ENCODE data around the gene ZNF200.
"Not testable (repeated sequence)": the region's sequence is repeated elsewhere in the genome, so short reads cannot be mapped to it uniquely, and the experiment has no call there.

The ZNF200 gene

DNA sequence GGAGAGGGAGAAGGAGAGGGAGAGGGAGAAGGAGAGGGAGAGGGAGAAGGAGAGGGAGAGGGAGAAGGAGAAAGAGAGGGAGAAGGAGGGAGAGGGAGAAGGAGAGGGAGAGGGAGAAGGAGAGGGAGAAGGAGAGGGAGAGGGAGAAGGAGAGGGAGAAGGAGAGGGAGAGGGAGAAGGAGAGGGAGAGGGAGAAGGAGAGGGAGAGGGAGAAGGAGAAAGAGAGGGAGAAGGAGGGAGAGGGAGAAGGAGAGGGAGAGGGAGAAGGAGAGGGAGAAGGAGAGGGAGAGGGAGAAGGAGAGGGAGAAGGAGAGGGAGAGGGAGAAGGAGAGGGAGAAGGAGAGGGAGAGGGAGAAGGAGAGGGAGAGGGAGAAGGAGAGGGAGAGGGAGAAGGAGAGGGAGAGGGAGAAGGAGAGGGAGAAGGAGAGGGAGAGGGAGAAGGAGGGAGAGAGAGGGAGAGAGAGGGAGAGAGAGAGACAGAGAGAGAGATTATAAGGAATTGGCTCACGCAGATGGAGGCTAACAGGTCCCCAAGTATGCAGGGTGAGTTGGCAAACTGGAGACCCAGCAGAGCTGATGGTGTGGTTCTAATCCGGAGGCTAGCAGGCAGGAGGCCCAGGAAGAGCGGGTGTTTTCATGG, 37.1 kb downstream of the ZNF200 start:
- DNase-seq, result not testable (repeated sequence)

DNA sequence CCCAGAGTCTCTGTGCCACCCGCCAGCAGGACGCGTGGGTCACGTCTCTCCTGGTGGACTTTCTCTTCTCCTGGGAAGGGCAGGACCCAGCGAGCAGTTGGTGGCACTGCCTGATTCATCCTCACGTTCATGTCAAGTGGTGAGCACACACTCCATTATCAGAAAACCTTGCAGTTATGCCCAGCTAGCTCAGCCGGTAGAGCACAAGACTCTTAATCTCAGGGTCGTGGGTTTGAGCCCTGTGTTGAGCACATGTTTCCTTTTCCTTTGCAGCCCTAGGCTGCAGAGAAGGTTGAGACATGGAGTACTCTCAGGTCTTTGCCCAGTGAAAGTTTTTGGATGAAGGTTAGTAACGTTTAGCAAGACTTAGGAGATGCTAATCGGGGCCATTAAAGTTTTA, 39.0 kb downstream of the ZNF200 start:
- peak; percentile 36 for DNase-seq

DNA sequence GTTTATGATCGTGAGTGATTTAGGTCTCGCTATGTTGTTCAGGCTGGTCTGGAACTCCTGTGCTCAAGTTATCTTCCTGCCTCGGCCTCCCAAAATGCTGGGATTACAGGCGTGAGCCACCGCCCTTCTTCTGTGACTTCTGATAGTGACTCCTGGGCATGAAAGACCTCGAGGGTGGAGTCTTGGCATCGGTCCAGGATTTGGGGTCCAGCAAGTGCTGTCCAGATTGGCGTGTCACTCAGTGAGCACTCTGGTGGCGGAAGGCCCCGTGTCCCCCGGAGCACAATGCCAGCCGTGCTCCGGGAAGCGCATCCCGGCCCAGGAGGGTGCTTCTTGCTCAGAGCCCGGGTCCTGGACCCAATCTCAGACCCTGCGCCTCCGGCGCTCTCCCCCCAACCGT, 40.2 kb downstream of the ZNF200 start:
- DNase-seq, result peak; percentile 44

DNA sequence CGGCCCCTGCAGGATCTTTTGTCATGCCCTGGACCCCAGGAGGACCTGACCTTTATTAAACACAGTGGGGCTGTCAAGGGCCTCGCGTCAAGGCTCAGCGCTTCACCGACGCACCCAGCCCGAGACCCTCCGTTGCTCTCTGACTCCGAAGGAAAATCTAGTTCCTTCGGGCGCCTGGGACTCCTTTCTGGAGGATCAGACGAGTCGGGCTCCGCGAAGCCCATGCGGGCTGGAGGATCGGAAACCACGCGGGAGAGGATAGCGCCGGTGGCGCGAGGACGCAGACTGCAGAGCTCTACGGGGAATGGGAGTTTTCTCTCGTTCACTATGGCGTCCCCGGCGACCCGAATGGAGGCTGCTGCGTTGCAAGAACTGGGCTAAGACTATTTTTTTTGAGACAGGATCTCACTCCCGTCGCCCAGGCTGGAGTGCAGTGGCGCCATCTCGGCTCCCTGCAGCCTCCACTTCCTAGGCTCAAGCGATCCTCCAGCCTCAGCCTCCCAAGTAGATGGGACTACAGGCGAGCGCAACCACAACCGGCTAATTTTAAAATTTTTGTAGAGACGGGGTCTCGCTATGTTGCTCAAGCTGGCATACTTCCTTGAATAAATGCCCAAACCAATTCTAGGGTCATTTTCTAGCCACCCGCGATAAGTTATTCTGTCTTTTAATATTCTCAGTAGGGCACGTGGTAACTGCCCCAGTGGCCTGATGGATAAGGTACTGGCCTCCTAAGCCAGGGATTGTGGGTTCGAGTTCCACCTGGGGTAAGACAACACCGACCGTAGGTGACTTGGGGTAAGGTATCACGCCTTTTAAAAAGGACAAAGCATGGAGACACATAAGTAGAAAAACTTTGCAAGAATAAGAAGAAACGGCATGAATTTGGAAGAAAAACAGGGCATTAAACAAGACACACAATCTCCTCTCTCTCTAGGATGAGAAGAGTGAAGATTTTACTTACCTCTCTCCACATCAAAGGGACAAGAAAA, 41.4 kb downstream of the ZNF200 start:
- DNase-seq, result no peak

DNA sequence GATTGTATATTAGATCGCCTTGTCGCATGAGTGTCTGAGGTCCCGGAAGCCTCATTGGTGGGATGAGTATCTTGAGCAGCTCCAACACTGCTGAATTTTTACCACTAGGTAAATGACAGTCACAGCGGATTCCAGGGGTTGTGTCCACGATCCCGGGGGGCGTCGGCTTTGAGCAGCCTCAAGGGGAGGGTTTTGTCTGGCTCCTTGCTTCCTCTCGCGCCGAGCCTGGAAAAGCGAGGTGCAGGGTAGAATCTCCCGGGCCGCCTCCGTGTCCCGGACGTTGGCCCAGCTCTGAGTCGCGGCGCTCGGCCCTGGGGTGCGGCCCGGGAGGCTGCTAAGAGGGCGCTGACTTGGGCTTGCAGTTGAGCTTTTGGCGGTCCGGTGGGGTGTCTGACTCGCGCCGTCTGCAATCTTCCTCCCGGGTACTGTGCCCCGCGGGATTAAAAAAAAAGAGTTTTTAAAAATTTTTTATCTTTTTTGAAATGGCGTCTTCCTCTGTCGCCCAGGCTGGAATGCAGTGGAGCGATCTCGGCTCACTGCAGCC, 42.4 kb downstream of the ZNF200 start:
- DNase-seq, result no peak

DNA sequence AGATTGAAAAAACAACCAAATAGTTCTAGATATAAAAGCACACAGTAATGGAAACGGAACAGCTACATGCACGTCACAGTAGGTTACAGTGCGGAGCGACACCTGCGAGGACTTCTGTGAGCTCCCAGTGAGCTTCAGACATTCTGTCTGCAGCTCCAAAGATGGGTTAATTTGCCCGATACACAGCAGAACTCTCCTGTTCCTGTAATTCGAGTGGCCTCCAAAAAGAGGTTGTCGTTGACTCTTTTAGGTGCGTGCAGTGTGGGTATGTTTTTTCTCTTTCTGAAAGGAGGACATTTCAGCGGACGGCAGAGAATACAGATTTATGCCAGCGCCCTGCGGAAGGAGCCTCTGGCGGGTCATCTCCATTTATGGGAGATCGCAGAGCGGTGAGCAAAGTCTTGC, 44.0 kb downstream of the ZNF200 start:
- DNase-seq, result peak; percentile 54

DNA sequence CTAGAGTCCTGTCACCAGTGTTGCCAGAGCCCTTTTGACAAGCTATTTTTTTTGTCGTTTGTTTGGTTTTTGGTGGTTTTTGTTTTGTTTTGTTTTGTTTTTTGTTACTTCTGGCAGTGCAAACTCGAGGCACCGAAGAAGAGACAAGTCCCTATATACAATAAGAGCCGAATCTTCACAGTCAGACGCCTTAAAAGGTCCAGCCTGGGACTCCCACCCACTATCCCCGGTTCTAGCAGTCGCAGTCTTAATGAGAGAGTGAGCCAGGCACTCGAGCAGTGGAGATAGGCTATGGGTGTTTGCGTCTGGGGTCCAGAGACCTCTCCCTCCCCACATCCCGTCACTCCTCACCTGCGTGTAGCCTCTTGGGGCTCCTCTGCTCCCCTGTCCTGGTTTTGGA, 45.1 kb downstream of the ZNF200 start:
- peak; percentile 41 for DNase-seq

DNA sequence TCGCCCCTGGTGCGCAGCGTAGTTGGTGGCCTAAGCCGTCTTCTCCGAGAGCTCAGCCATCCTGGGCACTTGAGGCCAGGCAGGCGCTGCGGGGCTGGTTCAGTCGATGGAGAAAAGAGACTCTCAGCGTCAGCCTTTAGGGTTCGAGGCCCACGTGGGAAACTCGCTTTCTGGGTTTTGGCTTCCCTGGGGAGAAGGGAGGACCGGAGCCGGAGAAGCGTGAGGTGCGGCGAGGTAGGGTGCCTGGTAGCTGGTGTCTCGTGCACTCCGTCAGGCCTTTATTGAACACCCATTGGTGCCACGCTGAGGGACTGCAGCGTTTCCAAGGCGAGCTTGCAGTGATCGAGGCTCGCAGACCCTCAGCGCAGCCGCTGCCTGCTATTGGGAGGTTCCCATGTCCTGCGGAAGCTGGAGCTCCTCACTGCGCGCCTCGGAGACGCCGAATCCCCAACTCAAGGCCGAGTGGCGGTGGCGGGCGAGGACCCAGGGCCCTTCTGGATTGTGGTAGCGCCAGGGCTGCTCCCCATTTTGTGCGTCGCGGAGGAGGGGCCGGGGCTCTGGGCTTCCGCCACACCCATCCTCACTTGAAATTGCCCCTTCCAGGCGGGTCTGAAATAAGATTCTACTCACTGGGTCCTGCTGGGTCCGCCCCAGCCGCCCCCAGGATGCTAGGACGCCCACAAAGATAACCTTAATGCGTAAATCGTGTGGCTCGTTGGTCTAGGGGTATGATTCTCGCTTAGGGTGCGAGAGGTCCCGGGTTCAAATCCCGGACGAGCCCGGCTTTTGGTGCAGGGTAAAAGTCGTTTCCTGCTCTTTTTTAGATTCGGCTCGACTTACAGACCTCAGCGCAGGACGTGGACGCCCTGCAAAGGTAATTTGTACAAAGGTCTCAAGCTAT, 45.8 kb downstream of the ZNF200 start:
- DNase-seq, result peak; percentile 87

DNA sequence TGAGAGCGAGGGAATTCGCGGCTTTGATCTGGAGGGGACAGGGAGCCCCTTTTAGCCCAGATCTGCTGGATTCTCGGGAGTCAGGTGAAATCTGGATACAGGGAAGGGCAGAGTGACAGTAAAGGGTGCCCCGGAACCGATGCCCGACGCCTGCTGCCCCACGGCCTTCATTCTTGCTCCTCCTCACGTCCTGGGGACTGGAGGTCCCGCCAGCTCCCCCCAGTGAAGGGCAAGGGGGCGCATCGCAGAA, 46.4 kb downstream of the ZNF200 start:
- DNase-seq, result no peak

DNA sequence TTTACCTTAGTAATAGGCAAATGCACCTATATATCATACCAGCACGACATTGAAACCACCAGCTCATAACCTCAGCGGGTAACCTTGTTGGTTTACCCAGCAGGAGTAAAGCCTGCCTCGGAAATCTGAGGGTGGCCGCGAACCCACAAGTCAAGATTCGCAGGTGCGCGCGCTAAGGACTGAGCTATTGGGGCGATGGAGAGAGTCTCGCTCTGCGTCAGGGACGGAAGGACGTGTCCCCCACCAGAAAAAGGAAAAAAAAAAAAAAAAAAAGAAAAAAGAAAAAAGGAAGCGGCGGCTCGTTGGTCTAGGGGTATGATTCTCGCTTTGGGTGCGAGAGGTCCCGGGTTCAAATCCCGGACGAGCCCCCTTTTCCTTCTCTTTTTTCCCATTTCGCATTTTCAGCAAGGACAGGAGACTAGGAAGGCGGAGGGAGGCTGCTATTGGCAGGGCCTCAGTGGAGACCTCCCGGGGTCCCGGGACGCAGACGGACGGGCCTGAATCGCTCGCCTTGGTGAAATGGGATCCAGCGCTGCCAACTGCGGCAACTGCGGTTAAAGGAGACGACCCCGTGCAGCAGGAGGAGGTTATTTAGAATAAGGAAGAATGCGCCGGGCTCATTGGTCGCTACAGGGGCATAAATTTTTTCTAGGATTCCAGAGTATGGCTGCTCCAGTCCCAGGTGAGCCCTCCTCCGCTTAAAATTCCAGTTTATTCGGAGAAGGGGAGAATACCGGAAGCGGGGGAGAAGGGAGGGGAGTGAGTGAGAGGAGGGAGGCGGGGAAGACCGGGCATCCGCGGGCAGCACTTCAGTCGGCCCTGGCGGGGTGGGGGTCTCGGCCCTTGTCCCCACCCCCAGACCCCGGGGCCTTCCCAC, 46.9 kb downstream of the ZNF200 start, which contains the start of gene OR1F1:
OR1F1 (plus strand) TSS at position 407 of the 877 bp plus-strand sequence.
- DNase-seq, result peak; percentile 71

DNA sequence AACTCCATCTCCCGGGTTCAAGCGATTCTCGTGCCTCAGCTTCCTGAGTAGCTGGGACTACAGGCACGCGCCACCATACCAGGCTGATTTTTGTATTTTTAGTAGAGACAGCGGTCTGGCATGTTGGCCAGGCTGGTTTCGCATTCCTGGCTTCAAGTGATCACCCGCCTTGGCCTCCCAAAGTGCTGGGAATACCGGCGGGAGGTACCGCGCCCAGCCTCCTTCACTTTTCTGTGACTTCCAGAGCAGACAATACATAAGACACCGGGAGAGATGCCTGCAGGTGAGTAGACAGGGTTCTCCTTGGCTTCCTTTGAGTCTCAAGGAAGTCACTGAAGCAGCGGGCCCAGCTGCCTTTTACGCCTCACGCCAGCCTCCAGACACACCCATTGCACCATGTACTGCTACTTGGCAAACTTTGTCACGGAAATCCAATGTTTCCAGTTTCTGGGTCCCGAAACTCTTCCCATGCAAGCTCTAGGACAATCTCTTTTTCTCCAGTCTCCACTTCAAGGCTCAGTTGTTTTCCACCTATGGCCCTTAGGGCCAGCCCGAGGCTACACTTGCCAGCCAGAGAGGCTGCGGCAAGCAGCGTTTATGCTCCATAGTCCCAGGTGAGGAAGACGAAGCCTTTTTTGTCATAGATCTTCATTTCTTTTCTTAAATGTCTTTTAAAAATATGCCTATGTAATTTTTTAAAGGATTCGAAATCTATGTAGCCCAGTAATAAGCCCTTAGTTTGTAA, 47.8 kb downstream of the ZNF200 start:
- no peak for DNase-seq

DNA sequence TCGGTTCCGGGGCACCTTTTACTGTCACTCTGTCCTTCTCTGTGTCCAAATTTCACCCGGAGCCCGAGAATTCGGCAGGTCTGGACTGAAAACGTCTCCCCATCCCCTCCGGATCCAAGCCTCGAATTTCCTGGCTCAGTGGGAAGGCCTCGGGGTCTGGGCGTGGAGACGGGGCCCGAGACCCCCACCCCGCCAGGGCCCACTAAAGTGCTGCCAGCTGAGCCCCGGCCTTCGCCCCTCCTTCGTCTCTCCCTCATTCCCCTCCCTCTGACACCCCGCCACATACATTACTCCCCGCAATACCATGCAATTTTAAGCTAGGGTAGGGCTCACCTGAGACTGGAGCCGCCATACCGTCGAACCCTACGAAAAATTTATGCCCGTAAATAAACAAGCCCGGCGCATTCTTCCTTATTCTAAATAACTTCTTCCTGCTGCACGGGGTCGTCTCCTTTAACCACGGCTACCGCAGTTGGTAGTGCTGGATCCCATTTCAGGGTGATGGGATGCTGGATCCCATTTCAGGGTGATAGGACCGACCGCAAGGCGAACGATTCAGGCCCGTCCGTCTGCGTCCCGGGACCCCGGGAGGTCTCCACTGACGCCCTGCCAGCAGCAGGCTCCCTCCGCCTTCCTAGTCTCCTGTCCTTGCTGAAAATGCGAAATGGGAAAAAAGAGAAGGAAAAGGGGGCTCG, 51.4 kb downstream of the ZNF200 start:
- peak; percentile 60 for DNase-seq

DNA sequence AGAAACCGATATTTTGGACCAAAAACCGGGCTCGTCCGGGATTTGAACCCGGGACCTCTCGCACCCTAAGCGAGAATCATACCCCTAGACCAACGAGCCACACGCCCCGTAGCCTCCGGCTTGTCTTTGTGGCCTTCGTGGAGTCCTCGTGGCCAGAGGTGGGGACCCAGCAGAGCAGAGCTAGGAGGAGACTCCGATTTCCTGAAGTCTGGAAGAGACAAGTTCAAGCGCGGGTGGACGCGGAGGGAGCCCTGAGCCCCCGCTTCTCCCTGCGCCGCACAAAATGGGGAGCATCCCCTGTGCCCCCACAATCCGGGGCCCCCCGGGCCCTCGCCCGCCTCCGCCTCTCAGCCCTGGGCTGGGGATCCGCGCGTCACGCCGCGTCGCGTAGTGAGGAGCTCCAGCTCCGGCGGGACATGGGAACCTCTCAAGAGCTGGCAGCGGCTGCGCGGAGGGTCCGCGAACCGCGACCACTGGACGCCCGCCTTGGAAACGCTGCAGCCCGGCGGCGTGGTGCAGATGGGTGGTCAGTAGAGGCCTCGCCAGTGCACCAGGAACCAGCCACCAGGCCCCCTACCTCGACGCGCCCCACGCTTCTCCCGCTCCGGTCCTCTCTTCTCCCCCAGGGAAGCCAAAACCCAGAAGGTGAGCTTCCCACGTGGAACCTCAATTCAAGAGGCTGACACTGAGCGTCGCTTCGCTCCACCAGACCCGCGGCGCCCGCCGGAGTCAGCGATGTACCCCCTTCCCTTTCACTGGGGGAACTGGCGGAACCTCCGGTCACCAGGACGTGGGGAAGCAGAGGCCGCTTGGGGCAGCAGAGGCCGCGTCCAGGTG, 52.1 kb downstream of the ZNF200 start:
- DNase-seq, result peak; percentile 80

DNA sequence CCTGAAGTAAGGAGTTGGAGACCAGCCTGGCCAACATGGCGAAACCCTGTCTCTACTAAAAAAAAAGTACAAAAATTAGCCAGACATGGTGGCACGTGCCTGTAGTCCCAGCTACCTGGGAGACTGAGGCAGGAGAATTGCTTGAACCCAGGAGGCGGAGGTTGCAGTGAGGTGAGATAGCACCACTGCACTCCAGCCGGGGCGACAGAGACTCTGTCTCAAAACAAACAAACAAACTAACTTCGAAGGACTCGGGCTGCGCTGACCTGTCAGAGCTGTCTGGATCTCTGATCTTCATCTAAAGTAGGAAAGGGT, 52.7 kb downstream of the ZNF200 start:
- not testable (repeated sequence) for DNase-seq

DNA sequence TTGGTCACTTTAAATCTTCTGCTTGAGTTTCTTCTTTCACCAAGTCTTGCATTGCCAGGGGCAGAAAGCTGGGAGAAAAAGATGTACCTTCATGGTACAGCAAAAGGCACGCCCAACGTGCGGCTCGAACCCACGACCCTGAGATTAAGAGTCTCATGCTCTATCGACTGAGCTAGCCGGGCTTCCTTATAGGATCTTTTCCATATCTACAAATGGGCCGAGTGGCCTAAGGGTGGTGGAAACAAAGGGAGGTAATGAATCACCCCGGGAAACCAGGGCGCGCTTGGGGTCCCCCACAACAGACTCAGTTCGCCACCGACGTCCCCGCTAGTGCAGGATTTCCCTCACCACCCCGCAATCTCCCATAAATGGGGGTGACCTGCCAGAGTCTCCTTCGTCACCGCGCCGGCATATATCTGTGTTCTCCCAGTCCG, 54.5 kb downstream of the ZNF200 start:
- peak; percentile 74 for DNase-seq

DNA sequence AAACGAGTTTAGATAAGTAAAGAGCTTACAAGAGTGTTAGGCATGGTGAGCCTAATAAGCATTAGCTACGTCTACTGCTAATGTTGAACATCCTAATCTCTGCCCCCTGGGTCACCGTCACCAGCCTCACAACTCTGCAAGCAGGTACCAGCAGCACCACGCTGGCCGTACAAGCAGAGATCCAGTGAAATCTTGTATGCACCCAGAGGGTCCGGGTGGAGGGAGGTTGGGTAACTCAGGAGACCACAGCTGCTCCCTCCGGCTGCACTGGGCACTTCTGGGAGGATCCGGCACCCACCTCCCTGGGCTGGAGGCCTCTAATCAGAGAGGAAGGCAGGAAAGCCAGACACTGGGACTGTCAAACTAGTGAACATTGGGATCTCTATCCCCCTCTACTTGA, 55.3 kb downstream of the ZNF200 start:
- DNase-seq, result peak; percentile 23

DNA sequence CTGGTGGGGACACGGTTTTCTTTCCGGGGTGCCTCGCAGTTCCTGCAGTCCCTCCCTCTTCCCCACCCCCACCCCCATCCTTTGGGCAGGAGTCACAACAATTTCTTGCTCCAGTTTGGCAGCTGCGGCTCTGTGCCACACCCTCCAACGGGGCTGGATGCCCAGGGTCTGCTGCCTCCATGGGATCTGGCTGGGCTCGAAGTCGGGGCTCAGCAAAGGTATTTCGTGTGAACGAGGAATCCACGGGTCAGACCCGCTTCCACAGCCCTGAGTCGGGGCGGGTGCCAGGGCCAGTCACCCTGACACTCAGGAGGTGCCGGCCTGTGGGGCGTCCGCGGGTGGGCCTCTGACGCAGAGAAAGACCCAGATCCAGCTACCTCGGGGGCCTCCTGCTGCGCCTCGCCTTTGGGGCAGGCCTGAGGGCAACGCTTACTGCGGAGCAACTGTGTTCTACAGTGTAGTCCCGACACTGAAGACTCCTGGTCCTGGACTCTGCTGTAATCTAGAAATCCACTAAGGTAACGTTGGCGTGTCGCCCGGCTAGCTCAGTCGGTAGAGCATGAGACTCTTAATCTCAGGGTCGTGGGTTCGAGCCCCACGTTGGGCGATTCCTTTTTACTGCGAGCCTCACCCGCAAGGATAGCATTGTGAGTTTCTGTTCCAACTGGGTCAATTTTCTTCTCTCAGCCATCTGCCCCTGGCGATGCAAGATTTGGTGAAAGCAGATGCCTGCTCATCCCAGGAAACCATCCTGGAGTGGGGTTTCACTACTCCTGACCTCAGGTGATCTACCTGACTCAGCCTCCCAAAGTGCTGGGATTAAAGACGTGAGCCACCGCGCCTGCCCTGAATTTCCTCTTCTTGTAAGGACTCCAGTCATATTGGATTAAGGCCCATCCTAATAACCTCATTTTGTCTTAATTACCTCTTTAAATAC, 59.5 kb downstream of the ZNF200 start:
- peak; percentile 89 for DNase-seq

DNA sequence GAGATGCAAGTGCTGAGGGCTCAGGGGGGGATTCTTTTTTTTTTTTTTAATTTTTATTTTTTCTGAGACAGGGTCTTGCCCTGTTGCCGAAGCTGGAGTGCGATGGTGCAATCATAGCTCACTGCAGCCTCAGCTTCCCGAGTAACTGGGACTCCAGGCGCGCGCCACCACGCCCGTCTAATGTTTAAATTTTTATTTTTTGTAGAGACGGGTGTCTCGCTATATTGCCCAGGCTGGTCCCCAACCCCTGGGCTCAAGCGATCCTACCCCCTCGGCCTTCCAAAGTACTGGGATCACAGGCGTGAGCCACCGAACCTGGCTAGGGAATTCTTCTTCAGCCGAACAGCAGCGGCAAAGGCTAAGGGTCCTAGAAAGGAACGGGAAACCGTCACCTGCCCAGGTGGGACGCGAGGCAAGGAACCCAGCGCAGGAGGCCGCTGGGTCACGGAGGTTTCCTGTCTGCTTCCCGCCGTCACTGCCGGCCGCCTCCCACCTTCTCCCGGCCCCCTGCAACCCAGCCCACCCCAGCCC, 60.3 kb downstream of the ZNF200 start:
- no peak for DNase-seq

Data from NCI-H82 (cell line).